Astrocyte (in vitro differentiated cells and primary cell): ENCODE measurements around the gene SPHK2.

ENCODE experiments used
- EZH2 ChIP-seq: IDR thresholded peaks from 2 replicates; pipeline ENCODE4 v1.6.1; 2012; ENCODE audit warnings: mild to moderate bottlenecking, low read length, inconsistent platforms; ENCODE audit not compliant: insufficient read depth
- TF ChIP-seq, protein P1 (sequence below): IDR thresholded peaks from 2 replicates; pipeline ENCODE4 v1.5.1; 2011; ENCODE audit warnings: low read depth, mild to moderate bottlenecking, inconsistent platforms, low read length, moderate library complexity; ENCODE audit not compliant: insufficient read depth

DNA sequence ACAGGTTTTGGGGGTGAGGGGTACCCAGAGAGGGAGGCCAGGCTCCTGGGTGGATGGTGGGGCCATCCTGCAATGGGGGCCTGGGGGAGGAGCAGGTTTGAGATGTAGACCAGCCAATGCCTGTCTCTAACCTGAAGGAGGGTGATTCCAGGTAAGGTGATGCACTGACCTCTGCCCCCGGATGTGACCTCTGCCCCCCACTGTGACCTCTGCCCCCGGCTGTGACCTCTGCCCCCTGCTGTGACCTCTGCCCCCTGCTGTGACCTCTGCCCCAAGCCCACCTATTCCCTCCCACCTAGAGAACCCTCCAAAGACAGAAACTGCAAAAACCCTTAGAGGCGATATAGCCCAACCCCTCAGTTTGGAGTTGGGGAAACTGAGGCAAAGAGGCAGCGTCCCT is 23.1 kb upstream of the SPHK2 start:
- TF ChIP-seq, protein P1, sequence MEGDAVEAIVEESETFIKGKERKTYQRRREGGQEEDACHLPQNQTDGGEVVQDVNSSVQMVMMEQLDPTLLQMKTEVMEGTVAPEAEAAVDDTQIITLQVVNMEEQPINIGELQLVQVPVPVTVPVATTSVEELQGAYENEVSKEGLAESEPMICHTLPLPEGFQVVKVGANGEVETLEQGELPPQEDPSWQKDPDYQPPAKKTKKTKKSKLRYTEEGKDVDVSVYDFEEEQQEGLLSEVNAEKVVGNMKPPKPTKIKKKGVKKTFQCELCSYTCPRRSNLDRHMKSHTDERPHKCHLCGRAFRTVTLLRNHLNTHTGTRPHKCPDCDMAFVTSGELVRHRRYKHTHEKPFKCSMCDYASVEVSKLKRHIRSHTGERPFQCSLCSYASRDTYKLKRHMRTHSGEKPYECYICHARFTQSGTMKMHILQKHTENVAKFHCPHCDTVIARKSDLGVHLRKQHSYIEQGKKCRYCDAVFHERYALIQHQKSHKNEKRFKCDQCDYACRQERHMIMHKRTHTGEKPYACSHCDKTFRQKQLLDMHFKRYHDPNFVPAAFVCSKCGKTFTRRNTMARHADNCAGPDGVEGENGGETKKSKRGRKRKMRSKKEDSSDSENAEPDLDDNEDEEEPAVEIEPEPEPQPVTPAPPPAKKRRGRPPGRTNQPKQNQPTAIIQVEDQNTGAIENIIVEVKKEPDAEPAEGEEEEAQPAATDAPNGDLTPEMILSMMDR: no peak
- TF ChIP-seq EZH2: no peak
